B cell (primary cell): Measurements from ENCODE around the gene GPR85. TPM values are rescaled to one million over a fixed set of nuclear protein-coding genes. Genes with fewer than 3 reads are reported as not detected.

ENCODE experiments used
- ATAC-seq: fragments of 200-7000 bp; cut with Tn5 transposase; one replicate; pipeline ENCODE4 v1.10.0; 2021; ENCODE audit warnings: low read depth, mild to moderate bottlenecking, moderate number of reproducible peaks, moderate library complexity
- CTCF ChIA-PET: fragments of 350-600 bp; sonication (Branson Sonifier 250); formaldehyde crosslinking; loops from one replicate; lab custom pipeline; 2021; ENCODE audit warnings: antibody characterized with exemption, inconsistent platforms; lab: Charles Lee
- POLR2A ChIA-PET: fragments of 350-600 bp; sonication (Branson Sonifier 250); formaldehyde crosslinking; loops from one replicate; lab custom pipeline; 2021; ENCODE audit warnings: antibody characterized with exemption; lab: Charles Lee
- DNase-seq: peaks from one replicate; pipeline ENCODE4 v3.0.0; 2013
- H2AFZ ChIP-seq: 2 replicates; pipeline ENCODE4 v1.6.1; 2012; ENCODE audit warnings: mild to moderate bottlenecking, low read depth, low read length; ENCODE audit not compliant: insufficient read depth, poor library complexity, severe bottlenecking
- H3K27ac ChIP-seq, 2 donors: 1 replicate in 1 of 2; 2 replicates in 1 of 2; pipeline ENCODE4 v1.5.1; 2012 to 2013; ENCODE audit warnings: low read length in 2 of 2, mild to moderate bottlenecking in 2 of 2, moderate library complexity in 1 of 2
- H3K27me3 ChIP-seq, 4 experiments: fragments of 200-600 bp in 1 of 4; sonication (generic) in 1 of 4; replicated peaks in 1 of 4; 1 replicate in 2 of 4; 2 replicates in 2 of 4; pipeline versions ENCODE4 v1.6.1 to v1.7.0; 2013 to 2016; ENCODE audit warnings: low read length in 3 of 4, mild to moderate bottlenecking in 2 of 4, mixed read lengths in 1 of 4, moderate library complexity in 1 of 4; ENCODE audit not compliant: insufficient read depth in 4 of 4, control insufficient read depth in 3 of 4; ENCODE audit errors: control extremely low read depth in 1 of 4
- H3K36me3 ChIP-seq, 2 experiments: replicated peaks in 1 of 2; 1 replicate in 1 of 2; 2 replicates in 1 of 2; pipeline versions ENCODE4 v1.6.1 to v1.7.1; 2013; ENCODE audit warnings: low read length in 1 of 2; ENCODE audit not compliant: insufficient read depth in 2 of 2, control insufficient read depth in 1 of 2; ENCODE audit errors: control extremely low read depth in 1 of 2, extremely low read depth in 1 of 2
- H3K4me1 ChIP-seq, 2 donors: fragments of 200-600 bp in 1 of 2; sonication (generic) in 1 of 2; 1 replicate in 1 of 2; 2 replicates in 1 of 2; pipeline versions ENCODE4 v1.5.1 to v1.6.1; 2013 to 2017; ENCODE audit warnings: low read length in 2 of 2; ENCODE audit not compliant: control insufficient read depth in 2 of 2, insufficient read depth in 2 of 2
- H3K4me2 ChIP-seq: replicated peaks from 2 replicates; pipeline ENCODE3; 2012; ENCODE audit warnings: mild to moderate bottlenecking, low read depth, low read length; ENCODE audit not compliant: poor library complexity, severe bottlenecking
- H3K4me3 ChIP-seq, 5 experiments: fragments of 200-600 bp in 1 of 5; sonication (generic) in 1 of 5; 1 replicate in 3 of 5; 2 replicates in 2 of 5; pipeline versions ENCODE4 v1.5.1 to v1.7.0; 2011 to 2016; ENCODE audit warnings: low read length in 4 of 5, mild to moderate bottlenecking in 4 of 5, low read depth in 2 of 5, control low read depth in 1 of 5, moderate library complexity in 1 of 5; ENCODE audit not compliant: insufficient read depth in 1 of 5; ENCODE audit errors: control extremely low read depth in 1 of 5, extremely low read depth in 1 of 5
- H3K79me2 ChIP-seq: fragments of 200-600 bp; sonication (generic); one replicate; pipeline ENCODE4 v1.6.0; 2016; ENCODE audit warnings: low read length; ENCODE audit not compliant: control insufficient read depth, insufficient read depth
- H3K9ac ChIP-seq: fragments of 200-600 bp; sonication (generic); 2 replicates; pipeline ENCODE4 v1.6.1; 2017; ENCODE audit warnings: mild to moderate bottlenecking, low read length, moderate library complexity
- H3K9me3 ChIP-seq, 3 donors: one replicate each; pipeline versions ENCODE4 v1.6.1 to v1.7.1; 2013; ENCODE audit warnings: low read length in 2 of 3; ENCODE audit not compliant: control insufficient read depth in 2 of 3, insufficient read depth in 1 of 3; ENCODE audit errors: control extremely low read depth in 1 of 3
- H4K20me1 ChIP-seq: 2 replicates; pipeline ENCODE4 v1.6.0; 2012; ENCODE audit warnings: mild to moderate bottlenecking, low read length; ENCODE audit not compliant: insufficient read depth, control insufficient read depth, poor library complexity, severe bottlenecking
- H3K27ac Mint-ChIP-seq: one replicate; pipeline ENCODE4 v1.8.0; 2021; ENCODE audit warnings: mixed read lengths
- H3K27me3 Mint-ChIP-seq: one replicate; pipeline ENCODE4 v1.8.0; 2021; ENCODE audit warnings: mixed read lengths
- H3K4me1 Mint-ChIP-seq: one replicate; pipeline ENCODE4 v1.8.0; 2021; ENCODE audit warnings: mixed read lengths
- H3K4me3 Mint-ChIP-seq: one replicate; pipeline ENCODE4 v1.8.0; 2021; ENCODE audit warnings: mixed read lengths
- H3K9me3 Mint-ChIP-seq: one replicate; pipeline ENCODE4 v1.8.0; 2022; ENCODE audit warnings: mixed read lengths; ENCODE audit not compliant: insufficient read depth
- EZH2 ChIP-seq: IDR thresholded peaks from 2 replicates; pipeline ENCODE4 v1.6.1; 2012; ENCODE audit warnings: borderline replicate concordance, low read depth, mild to moderate bottlenecking, moderate library complexity, low read length; ENCODE audit not compliant: insufficient read depth, poor library complexity, severe bottlenecking
- WGBS: methylation state at CpG from one replicate; pipeline ENCODE4 v1.1.5; 2013; ENCODE audit warnings: missing lambda C conversion rate; ENCODE audit not compliant: insufficient coverage; 5-methylcytosine and 5-hydroxymethylcytosine counted together
- intact Hi-C: fragments of 100-400 bp; cut with micrococcal nuclease; formaldehyde crosslinking; loops from one replicate; pipeline ENCODE4 v1.10.0; 2022
- polyA plus RNA-seq: library from polyadenylated mRNA; depleted of rRNA; stranded (reverse); fragments of >200 nt; gene quantifications from 2 replicates; pipeline ENCODE4 v1.2.3, GENCODE V29; 2012
- total RNA-seq, 2 donors: library from RNA; stranded (reverse); fragments of 120-200 nt in 1 of 2; gene quantifications; 1 replicate in 1 of 2; 2 replicates in 1 of 2; pipeline versions ENCODE4 v1.2.3 to v1.2.4, GENCODE V29; 2013 to 2022
- TF ChIP-seq, protein P1 (sequence below): fragments of 200-600 bp; IDR thresholded peaks from one replicate; pipeline ENCODE4 v1.8.0; 2022; ENCODE audit warnings: antibody characterized with exemption, mild to moderate bottlenecking

Gene GPR85
- total and polyA plus RNA-seq, 2 donors (not counting 1 experiment from before 2014, with no cell fraction given), result not detected

DNA sequence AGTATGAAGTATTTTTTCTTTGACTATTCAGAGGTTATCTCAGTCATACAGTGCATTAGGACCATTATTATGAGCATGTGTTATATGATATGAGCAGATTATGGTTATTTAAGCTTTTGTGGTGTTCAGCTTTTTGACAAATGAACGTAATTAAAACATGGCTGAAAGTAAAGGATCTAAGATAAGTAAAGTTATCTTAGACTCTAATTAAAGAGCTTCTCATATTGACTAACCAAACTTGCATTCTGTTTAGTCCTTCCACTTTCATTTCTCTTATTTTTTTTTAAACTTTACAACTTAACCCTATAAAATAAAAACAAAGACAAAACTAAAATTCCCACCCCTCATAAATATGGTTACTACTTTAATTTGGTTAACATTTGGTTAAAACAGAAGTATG, 6.9 kb upstream of the GPR85 start:
- Histone ChIP-seq H3K9me3 (no peaks in the 10 kb centered on the region), H3K79me2 (no peaks in the 10 kb centered on the region), H4K20me1 (no peaks in the 10 kb centered on the region), H3K4me3 (no peak overlapping the region), H3K27ac (no peak overlapping the region), H3K4me1 (no peaks in the 10 kb centered on the region), H3K4me2 (no peak overlapping the region), H2AFZ (no peak overlapping the region), H3K36me3 (no peaks in the 10 kb centered on the region), H3K9ac (no peak overlapping the region), H3K27me3 (peaks cover 0 to 4% (median 2%) of the 10 kb centered on the region in 4 experiments)
- DNase-seq (no peak), ATAC-seq (no peak)
- POLR2A ChIA-PET, result no interaction called here
- WGBS, result no CpG with 5 or more reads among the region's 1 CpG
- peaks cover 17% of the 10 kb centered on the region for H3K27me3 Mint-ChIP-seq
- no peak overlapping the region for H3K4me3 Mint-ChIP-seq
- no peak for TF ChIP-seq EZH2
- TF ChIP-seq, protein P1, sequence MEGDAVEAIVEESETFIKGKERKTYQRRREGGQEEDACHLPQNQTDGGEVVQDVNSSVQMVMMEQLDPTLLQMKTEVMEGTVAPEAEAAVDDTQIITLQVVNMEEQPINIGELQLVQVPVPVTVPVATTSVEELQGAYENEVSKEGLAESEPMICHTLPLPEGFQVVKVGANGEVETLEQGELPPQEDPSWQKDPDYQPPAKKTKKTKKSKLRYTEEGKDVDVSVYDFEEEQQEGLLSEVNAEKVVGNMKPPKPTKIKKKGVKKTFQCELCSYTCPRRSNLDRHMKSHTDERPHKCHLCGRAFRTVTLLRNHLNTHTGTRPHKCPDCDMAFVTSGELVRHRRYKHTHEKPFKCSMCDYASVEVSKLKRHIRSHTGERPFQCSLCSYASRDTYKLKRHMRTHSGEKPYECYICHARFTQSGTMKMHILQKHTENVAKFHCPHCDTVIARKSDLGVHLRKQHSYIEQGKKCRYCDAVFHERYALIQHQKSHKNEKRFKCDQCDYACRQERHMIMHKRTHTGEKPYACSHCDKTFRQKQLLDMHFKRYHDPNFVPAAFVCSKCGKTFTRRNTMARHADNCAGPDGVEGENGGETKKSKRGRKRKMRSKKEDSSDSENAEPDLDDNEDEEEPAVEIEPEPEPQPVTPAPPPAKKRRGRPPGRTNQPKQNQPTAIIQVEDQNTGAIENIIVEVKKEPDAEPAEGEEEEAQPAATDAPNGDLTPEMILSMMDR, result no peak
- no peaks in the 10 kb centered on the region for H3K9me3 Mint-ChIP-seq
- CTCF ChIA-PET, result no interaction called here
- intact Hi-C loops, result no loop called here
- H3K27ac Mint-ChIP-seq, result no peak overlapping the region
- no peaks in the 10 kb centered on the region for H3K4me1 Mint-ChIP-seq

DNA sequence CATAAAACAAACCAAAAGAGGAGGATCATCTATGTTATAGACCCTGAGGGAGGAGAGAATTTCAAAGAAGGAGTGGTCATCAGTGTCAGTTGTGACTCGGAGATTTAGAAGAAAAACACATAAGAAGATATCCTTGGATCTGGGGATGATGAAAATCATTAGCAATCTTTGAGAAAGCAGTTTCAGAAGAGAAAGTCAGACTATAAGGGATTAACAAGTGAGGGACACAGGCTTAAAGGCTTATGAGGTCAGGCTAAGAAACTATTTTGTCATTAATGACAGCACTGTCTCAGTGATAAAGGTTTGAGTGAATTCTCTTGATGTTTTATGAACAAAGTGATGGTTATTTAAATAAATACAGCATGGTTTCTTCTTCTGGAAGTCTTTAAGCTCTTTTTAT, 6.1 kb upstream of the GPR85 start:
- no peak overlapping the region for H2AFZ ChIP-seq
- DNase-seq (no peak), ATAC-seq (no peak)
- H3K27me3 Mint-ChIP-seq, result peaks cover 24% of the 10 kb centered on the region
- intact Hi-C loops, result no loop called here
- H3K9ac ChIP-seq, result no peak overlapping the region
- H3K4me3 ChIP-seq, result no peak overlapping the region
- CTCF ChIA-PET, result interaction anchor here (0.7 kb wide), 2 partner anchors 184 to 235 kb away, joined by 3 read pairs; no protein-coding TSS in a partner anchor
- no peaks in the 10 kb centered on the region for H3K4me1 Mint-ChIP-seq
- H3K79me2 ChIP-seq, result no peaks in the 10 kb centered on the region
- POLR2A ChIA-PET, result no interaction called here
- WGBS, result 100% methylated on average over 1 of the region's 1 CpG
- no peak for TF ChIP-seq EZH2
- TF ChIP-seq, protein P1, result no peak
- no peaks in the 10 kb centered on the region for H3K4me1 ChIP-seq
- no peak overlapping the region for H3K4me2 ChIP-seq
- H3K27me3 ChIP-seq, result peaks cover 0 to 8% (median 4%) of the 10 kb centered on the region in 4 experiments
- no peaks in the 10 kb centered on the region for H3K9me3 Mint-ChIP-seq
- no peak overlapping the region for H3K27ac Mint-ChIP-seq
- no peaks in the 10 kb centered on the region for H4K20me1 ChIP-seq
- no peak overlapping the region for H3K4me3 Mint-ChIP-seq
- no peak overlapping the region for H3K27ac ChIP-seq
- no peaks in the 10 kb centered on the region for H3K9me3 ChIP-seq
- no peaks in the 10 kb centered on the region for H3K36me3 ChIP-seq
